GM19455 (cell line): Measurements from ENCODE around the gene OR52D1.

ENCODE experiments used
- ATAC-seq: cut with Tn5 transposase; IDR thresholded peaks from one replicate; pipeline ENCODE4 v1.9.1; 2021; ENCODE audit not compliant: unreplicated experiment

The OR52D1 gene

GRCh38 chr11:5488385-5488784, at the start of gene OR52D1:
TSS of gene OR52D1 (plus strand) at chr11:5488685. CDS start at chr11:5488707, 22 bp downstream.
- no peak for ATAC-seq

- ATAC-seq: no peak
Measured at GRCh38 chr11:5441414-5441813, 47.1 kb upstream of the OR52D1 start, which contains the start of gene OR51I1. TSS of gene OR51I1 (minus strand) at chr11:5441514. CDS start at chr11:5441514, 0 bp downstream.

GRCh38 chr11:5443835-5444393, 44.6 kb upstream of the OR52D1 start:
- ATAC-seq: no peak

- ATAC-seq: no peak
Measured at GRCh38 chr11:5449023-5449422, 39.5 kb upstream of the OR52D1 start, which contains the start of gene OR51I2. TSS of gene OR51I2 (plus strand) at chr11:5449323. CDS start at chr11:5453489, 4,166 bp downstream.

- no peak for ATAC-seq
Measured at GRCh38 chr11:5449432-5449831, 39.1 kb upstream of the OR52D1 start.

GRCh38 chr11:5460983-5461621, 27.4 kb upstream of the OR52D1 start:
- no peak for ATAC-seq

- ATAC-seq: no peak
Measured at GRCh38 chr11:5467527-5467926, 21.0 kb upstream of the OR52D1 start.

- no peak for ATAC-seq
Measured at GRCh38 chr11:5473921-5474320, 14.6 kb upstream of the OR52D1 start.

- no peak for ATAC-seq
Measured at GRCh38 chr11:5476186-5476819, 12.2 kb upstream of the OR52D1 start.

- ATAC-seq: no peak
Measured at GRCh38 chr11:5486003-5486402, 2.5 kb upstream of the OR52D1 start.

GRCh38 chr11:5486421-5486820, 2.1 kb upstream of the OR52D1 start:
- ATAC-seq: no peak

GRCh38 chr11:5488798-5489399, 414 bp downstream of the OR52D1 start:
- no peak for ATAC-seq

GRCh38 chr11:5489576-5490357, 1.3 kb downstream of the OR52D1 start:
- no peak for ATAC-seq

- ATAC-seq: no peak
Measured at GRCh38 chr11:5499671-5500070, 11.2 kb downstream of the OR52D1 start.

- ATAC-seq: no peak
Measured at GRCh38 chr11:5500393-5500801, 11.9 kb downstream of the OR52D1 start.

GRCh38 chr11:5504403-5504921, 16.0 kb downstream of the OR52D1 start:
- no peak for ATAC-seq

- no peak for ATAC-seq
Measured at GRCh38 chr11:5505363-5506048, 17.0 kb downstream of the OR52D1 start.

- no peak for ATAC-seq
Measured at GRCh38 chr11:5507177-5507932, 18.9 kb downstream of the OR52D1 start.

GRCh38 chr11:5507933-5508305, 19.4 kb downstream of the OR52D1 start:
- ATAC-seq: no peak

- no peak for ATAC-seq
Measured at GRCh38 chr11:5508605-5509004, 20.1 kb downstream of the OR52D1 start.
